ENCODE measurements around the gene GOLGA6L7. TPM values are rescaled to one million over a fixed set of nuclear protein-coding genes. Genes with fewer than 3 reads are reported as not detected.

Gene GOLGA6L7
- total and polyA plus RNA-seq, 2 donors (not counting 3 experiments of a cell fraction or from before 2014, with no cell fraction given), result not detected

DNA sequence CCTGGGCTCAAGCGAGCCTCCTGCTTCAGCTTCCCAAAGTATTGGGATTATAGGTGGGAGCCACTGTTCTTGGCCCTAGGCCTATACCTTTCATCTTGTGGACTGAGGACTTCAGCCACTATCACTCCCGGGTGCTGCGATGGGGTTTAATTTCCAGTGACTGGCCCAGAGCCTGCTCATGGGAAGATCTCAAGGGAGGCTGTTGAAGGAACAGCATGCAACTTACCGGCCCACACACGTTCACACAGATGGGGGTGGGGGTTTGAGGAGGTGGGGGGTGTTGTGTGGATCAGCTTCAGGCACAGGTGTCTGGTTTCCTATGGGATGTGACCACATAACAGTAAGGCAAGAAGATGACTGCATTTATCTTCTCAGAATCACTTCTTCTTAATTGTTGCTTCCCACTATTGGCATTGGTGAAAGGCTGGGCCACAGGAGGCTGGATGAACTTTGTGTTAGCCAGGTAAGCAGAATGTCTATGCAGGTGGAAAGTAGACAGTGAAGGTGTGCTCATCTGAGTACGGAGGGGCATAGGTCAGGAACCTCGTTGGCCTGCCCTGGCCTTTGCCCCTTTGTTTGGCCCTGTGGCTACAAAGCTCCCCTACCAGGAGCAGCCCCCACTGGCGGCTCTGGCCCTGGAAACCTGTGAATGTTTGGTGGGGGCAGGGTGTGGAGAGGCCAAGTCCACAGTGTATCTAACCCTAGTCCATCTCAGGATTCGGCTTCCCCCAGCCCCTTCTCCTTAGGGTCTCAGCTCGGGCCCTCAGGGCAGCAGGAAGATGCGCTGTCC, 35.9 kb upstream of the GOLGA6L7 start:
- Histone ChIP-seq H3K4me3 (replicated peaks in 1 of 3; ENCODE audit: insufficient read depth in 1 of 3, low read depth in 1 of 3, low read length in 3 of 3) (no peak overlapping the region), H3K79me2 (ENCODE audit: control insufficient read depth, insufficient read depth, low read length) (no peaks in the 10 kb centered on the region), H3K4me1 (ENCODE audit: control insufficient read depth, extremely low read depth, insufficient read depth, low read length) (peaks cover 4% of the 10 kb centered on the region), H2AFZ (ENCODE audit: low read depth, low read length) (no peak overlapping the region), H3K9me1 (replicated peaks; ENCODE audit: control insufficient read depth, extremely low read depth, insufficient read depth, low read length) (no peaks in the 10 kb centered on the region), H3K27ac (ENCODE audit: insufficient read depth, low read depth, low read length) (no peak overlapping the region), H3K4me2 (ENCODE audit: insufficient read depth, low read length) (no peak overlapping the region), H3K27me3 (ENCODE audit: control insufficient read depth in 2 of 2, insufficient read depth in 2 of 2, low read length in 2 of 2) (peaks cover 0 to 2% of the 10 kb centered on the region in 2 experiments), H3K9ac (replicated peaks; ENCODE audit: extremely low read depth, insufficient read depth, low read length) (no peak overlapping the region), H4K20me1 (replicated peaks; ENCODE audit: control insufficient read depth, extremely low read depth, insufficient read depth, low read length) (no peaks in the 10 kb centered on the region), H3K36me3 (ENCODE audit: control insufficient read depth in 2 of 2, extremely low read depth in 1 of 2, insufficient read depth in 2 of 2, low read length in 2 of 2) (no peaks in the 10 kb centered on the region), H3K9me3 (replicated peaks; ENCODE audit: control insufficient read depth, insufficient read depth, low read length) (no peaks in the 10 kb centered on the region)
- DNase-seq (ENCODE audit: low read depth, low spot score), result no peak
- intact Hi-C loops (cut with micrococcal nuclease) (loop anchor here (5.0 kb wide), 2 partner anchors 93 to 218 kb away; no protein-coding TSS in a partner anchor), dilution Hi-C loops (cut with MboI; ENCODE audit: extremely low pct_ligation_motif_present, low sequenced_read_pairs) (no loop called here)
- no TSS peak for BruUV-seq (replicated peaks)
- CTCF ChIA-PET, result no interaction called here
- FAIRE-seq, result no peak
- POLR2A ChIA-PET, result no interaction called here
- TF ChIP-seq GATA2 (IDR thresholded peaks at IDR 0.05; ENCODE audit: insufficient read depth, insufficient read length, low read depth, low read length) (no peak), MYC (IDR thresholded peaks at IDR 0.05; ENCODE audit: low read depth, low read length) (no peak), FOS (IDR thresholded peaks at IDR 0.05; ENCODE audit: borderline replicate concordance, insufficient read depth, low read length) (no peak), EZH2 (IDR thresholded peaks at IDR 0.05; ENCODE audit: borderline replicate concordance, low read depth, low read length, severe bottlenecking) (no peak), POLR2AphosphoS5 (IDR thresholded peaks at IDR 0.05; ENCODE audit: insufficient read depth, low read depth, low read length) (no peak)
- TF ChIP-seq, protein P1, sequence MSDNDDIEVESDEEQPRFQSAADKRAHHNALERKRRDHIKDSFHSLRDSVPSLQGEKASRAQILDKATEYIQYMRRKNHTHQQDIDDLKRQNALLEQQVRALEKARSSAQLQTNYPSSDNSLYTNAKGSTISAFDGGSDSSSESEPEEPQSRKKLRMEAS (IDR thresholded peaks at IDR 0.05; ENCODE audit: insufficient read depth, insufficient read length), result no peak

DNA sequence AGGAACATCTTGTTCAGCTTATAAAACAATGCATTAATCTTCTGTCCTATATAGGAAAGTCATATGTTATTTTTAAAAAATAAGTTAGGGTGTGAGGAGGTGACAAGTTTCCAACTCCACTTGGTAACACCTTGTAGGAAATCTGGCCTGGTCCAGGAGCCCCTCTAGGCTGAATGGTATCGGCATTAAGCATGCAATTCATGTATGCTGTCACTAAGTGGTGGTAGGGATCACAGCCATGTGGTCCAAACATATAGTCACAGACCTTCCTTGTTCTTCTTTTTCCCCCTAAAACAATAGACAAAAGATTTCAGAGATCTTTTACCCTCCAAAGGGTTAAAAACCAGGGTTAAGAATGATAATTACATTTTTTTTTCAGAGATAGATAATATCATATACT, 33.2 kb upstream of the GOLGA6L7 start:
- Histone ChIP-seq H3K4me2 (ENCODE audit: insufficient read depth, low read length) (no peak overlapping the region), H4K20me1 (replicated peaks; ENCODE audit: control insufficient read depth, extremely low read depth, insufficient read depth, low read length) (no peaks in the 10 kb centered on the region), H2AFZ (ENCODE audit: low read depth, low read length) (no peak overlapping the region), H3K27ac (ENCODE audit: insufficient read depth, low read depth, low read length) (no peak overlapping the region), H3K27me3 (ENCODE audit: control insufficient read depth in 2 of 2, insufficient read depth in 2 of 2, low read length in 2 of 2) (peaks cover 0 to 2% of the 10 kb centered on the region in 2 experiments), H3K4me3 (replicated peaks in 1 of 3; ENCODE audit: insufficient read depth in 1 of 3, low read depth in 1 of 3, low read length in 3 of 3) (no peak overlapping the region), H3K9me1 (replicated peaks; ENCODE audit: control insufficient read depth, extremely low read depth, insufficient read depth, low read length) (no peaks in the 10 kb centered on the region), H3K79me2 (ENCODE audit: control insufficient read depth, insufficient read depth, low read length) (no peaks in the 10 kb centered on the region), H3K36me3 (ENCODE audit: control insufficient read depth in 2 of 2, extremely low read depth in 1 of 2, insufficient read depth in 2 of 2, low read length in 2 of 2) (no peaks in the 10 kb centered on the region), H3K9me3 (replicated peaks; ENCODE audit: control insufficient read depth, insufficient read depth, low read length) (no peaks in the 10 kb centered on the region), H3K4me1 (ENCODE audit: control insufficient read depth, extremely low read depth, insufficient read depth, low read length) (peaks cover under 1% of the 10 kb centered on the region), H3K9ac (replicated peaks; ENCODE audit: extremely low read depth, insufficient read depth, low read length) (no peak overlapping the region)
- intact Hi-C loops (cut with micrococcal nuclease), result loop anchor here (5.0 kb wide), 2 partner anchors 96 to 221 kb away; no protein-coding TSS in a partner anchor
- FAIRE-seq (no peak), DNase-seq (ENCODE audit: low read depth, low spot score) (no peak)
- dilution Hi-C loops (cut with MboI; ENCODE audit: extremely low pct_ligation_motif_present, low sequenced_read_pairs), result no loop called here
- BruUV-seq (replicated peaks), result no TSS peak
- ChIA-PET CTCF (interaction anchor here (0.9 kb wide), 1 partner anchor 93 kb away, joined by 4 read pairs; no protein-coding TSS in a partner anchor), POLR2A (no interaction called here)
- TF ChIP-seq MYC (IDR thresholded peaks at IDR 0.05; ENCODE audit: low read depth, low read length) (no peak), JUN (IDR thresholded peaks at IDR 0.05; ENCODE audit: borderline replicate concordance, insufficient read depth, insufficient read length, low read depth) (no peak), POLR2AphosphoS5 (IDR thresholded peaks at IDR 0.05; ENCODE audit: insufficient read depth, low read depth, low read length) (no peak), EZH2 (IDR thresholded peaks at IDR 0.05; ENCODE audit: borderline replicate concordance, low read depth, low read length, severe bottlenecking) (no peak), POLR2A (IDR thresholded peaks at IDR 0.05; ENCODE audit: low read depth, low read length) (no peak), GATA2 (IDR thresholded peaks at IDR 0.05; ENCODE audit: insufficient read depth, insufficient read length, low read depth, low read length) (no peak), FOS (IDR thresholded peaks at IDR 0.05; ENCODE audit: borderline replicate concordance, insufficient read depth, low read length) (no peak)
- TF ChIP-seq, protein P1 (IDR thresholded peaks at IDR 0.05; ENCODE audit: insufficient read depth, insufficient read length), result no peak
- TF ChIP-seq, protein P2, sequence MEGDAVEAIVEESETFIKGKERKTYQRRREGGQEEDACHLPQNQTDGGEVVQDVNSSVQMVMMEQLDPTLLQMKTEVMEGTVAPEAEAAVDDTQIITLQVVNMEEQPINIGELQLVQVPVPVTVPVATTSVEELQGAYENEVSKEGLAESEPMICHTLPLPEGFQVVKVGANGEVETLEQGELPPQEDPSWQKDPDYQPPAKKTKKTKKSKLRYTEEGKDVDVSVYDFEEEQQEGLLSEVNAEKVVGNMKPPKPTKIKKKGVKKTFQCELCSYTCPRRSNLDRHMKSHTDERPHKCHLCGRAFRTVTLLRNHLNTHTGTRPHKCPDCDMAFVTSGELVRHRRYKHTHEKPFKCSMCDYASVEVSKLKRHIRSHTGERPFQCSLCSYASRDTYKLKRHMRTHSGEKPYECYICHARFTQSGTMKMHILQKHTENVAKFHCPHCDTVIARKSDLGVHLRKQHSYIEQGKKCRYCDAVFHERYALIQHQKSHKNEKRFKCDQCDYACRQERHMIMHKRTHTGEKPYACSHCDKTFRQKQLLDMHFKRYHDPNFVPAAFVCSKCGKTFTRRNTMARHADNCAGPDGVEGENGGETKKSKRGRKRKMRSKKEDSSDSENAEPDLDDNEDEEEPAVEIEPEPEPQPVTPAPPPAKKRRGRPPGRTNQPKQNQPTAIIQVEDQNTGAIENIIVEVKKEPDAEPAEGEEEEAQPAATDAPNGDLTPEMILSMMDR (IDR thresholded peaks at IDR 0.05; ENCODE audit: extremely low read depth in 1 of 2, insufficient read depth in 1 of 2, low read depth in 1 of 2, low read length in 2 of 2), result no peak
